HEK293T (cell line): Measurements from ENCODE around the gene APP.

Experiments used
- CTCF ChIA-PET: fragments of 350-600 bp; formaldehyde crosslinking; extraction: SDS; loops from one replicate; lab custom pipeline; 2021; ENCODE audit warnings: antibody characterized with exemption, inconsistent platforms; lab: Yijun Ruan, JAX
- POLR2A ChIA-PET: fragments of 350-600 bp; formaldehyde crosslinking; extraction: SDS; loops from one replicate; lab custom pipeline; 2020; ENCODE audit warnings: antibody characterized with exemption, inconsistent platforms; lab: Yijun Ruan, JAX
- DNase-seq: peaks from one replicate; pipeline ENCODE4 v3.0.0; 2012; ENCODE audit warnings: mixed read lengths; ENCODE audit errors: extremely low spot score
- ARNT ChIP-seq: fragments of 450-650 bp; IDR thresholded peaks from 2 replicates; pipeline ENCODE4 v1.6.1; 2017; ENCODE audit warnings: mild to moderate bottlenecking
- BHLHE40 ChIP-seq: fragments of 450-650 bp; IDR thresholded peaks from 2 replicates; pipeline ENCODE4 v1.6.1; 2016; ENCODE audit warnings: mild to moderate bottlenecking, moderate library complexity, borderline replicate concordance
- CTBP1 ChIP-seq: fragments of 450-650 bp; IDR thresholded peaks from 2 replicates; pipeline ENCODE4 v1.6.1; 2016; ENCODE audit warnings: borderline replicate concordance
- ELF4 ChIP-seq: fragments of 450-650 bp; IDR thresholded peaks from 2 replicates; pipeline ENCODE4 v1.6.1; 2017; ENCODE audit warnings: antibody characterized with exemption
- FOXA1 ChIP-seq: fragments of 450-650 bp; IDR thresholded peaks from 2 replicates; pipeline ENCODE4 v1.6.1; 2016; ENCODE audit warnings: mild to moderate bottlenecking
- FOXK2 ChIP-seq: fragments of 450-650 bp; IDR thresholded peaks from 2 replicates; pipeline ENCODE4 v1.6.1; 2016; ENCODE audit warnings: mild to moderate bottlenecking
- FOXM1 ChIP-seq: fragments of 450-650 bp; IDR thresholded peaks from 2 replicates; pipeline ENCODE4 v1.6.1; 2017; ENCODE audit warnings: mild to moderate bottlenecking, borderline replicate concordance
- HDGF ChIP-seq: fragments of 450-650 bp; IDR thresholded peaks from 2 replicates; pipeline ENCODE4 v1.6.1; 2017; ENCODE audit warnings: antibody characterized with exemption, borderline replicate concordance
- L3MBTL2 ChIP-seq: fragments of 450-650 bp; conservative IDR thresholded peaks from 2 replicates; pipeline ENCODE4 v1.6.1; 2016; ENCODE audit warnings: mild to moderate bottlenecking
- LEF1 ChIP-seq: fragments of 450-650 bp; IDR thresholded peaks from 2 replicates; pipeline ENCODE4 v1.6.1; 2017; ENCODE audit warnings: mild to moderate bottlenecking, borderline replicate concordance
- NFRKB ChIP-seq: fragments of 450-650 bp; IDR thresholded peaks from 2 replicates; pipeline ENCODE4 v1.6.1; 2016; ENCODE audit warnings: mild to moderate bottlenecking, moderate library complexity
- SP1 ChIP-seq: fragments of 450-650 bp; IDR thresholded peaks from 2 replicates; pipeline ENCODE4 v1.6.1; 2017
- SUZ12 ChIP-seq: fragments of 450-650 bp; IDR thresholded peaks from 2 replicates; pipeline ENCODE4 v1.6.1; 2016; ENCODE audit warnings: mild to moderate bottlenecking
- TARDBP ChIP-seq: fragments of 450-650 bp; IDR thresholded peaks from 2 replicates; pipeline ENCODE4 v1.6.1; 2016
- ZNF384 ChIP-seq: fragments of 450-650 bp; IDR thresholded peaks from 2 replicates; pipeline ENCODE4 v1.6.1; 2016
- TF ChIP-seq, protein P1 (sequence below): fragments of 450-650 bp; IDR thresholded peaks from 2 replicates; pipeline ENCODE4 v1.6.1; 2016

The APP gene

DNA sequence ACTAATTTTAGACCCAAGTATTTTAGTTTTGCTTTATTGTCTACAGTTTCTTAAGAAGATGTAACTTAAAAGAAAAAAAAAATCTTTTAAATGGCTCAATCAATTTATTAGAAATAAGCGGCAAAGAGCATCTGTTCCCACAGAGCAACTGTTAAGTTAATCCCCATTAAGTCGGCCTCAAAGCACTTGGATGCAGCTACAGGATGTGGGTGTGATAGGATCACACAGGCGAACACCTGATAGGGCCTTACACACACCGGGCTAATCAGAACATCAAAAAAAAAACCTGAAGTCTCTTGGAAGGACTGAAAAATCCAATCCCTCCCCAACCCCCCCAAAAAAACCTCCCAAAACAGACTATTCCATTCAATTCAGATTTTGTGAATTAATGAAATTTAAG, 23.0 kb downstream of the APP start:
- DNase-seq = no peak
- POLR2A ChIA-PET = no interaction called here
- TF ChIP-seq LEF1 = no peak
- TF ChIP-seq ZNF384 = no peak
- no peak for TF ChIP-seq BHLHE40
- TF ChIP-seq SUZ12 = no peak
- no peak for TF ChIP-seq FOXM1
- TF ChIP-seq, protein P1, sequence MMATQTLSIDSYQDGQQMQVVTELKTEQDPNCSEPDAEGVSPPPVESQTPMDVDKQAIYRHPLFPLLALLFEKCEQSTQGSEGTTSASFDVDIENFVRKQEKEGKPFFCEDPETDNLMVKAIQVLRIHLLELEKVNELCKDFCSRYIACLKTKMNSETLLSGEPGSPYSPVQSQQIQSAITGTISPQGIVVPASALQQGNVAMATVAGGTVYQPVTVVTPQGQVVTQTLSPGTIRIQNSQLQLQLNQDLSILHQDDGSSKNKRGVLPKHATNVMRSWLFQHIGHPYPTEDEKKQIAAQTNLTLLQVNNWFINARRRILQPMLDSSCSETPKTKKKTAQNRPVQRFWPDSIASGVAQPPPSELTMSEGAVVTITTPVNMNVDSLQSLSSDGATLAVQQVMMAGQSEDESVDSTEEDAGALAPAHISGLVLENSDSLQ = no peak
- no peak for TF ChIP-seq CTBP1
- TF ChIP-seq L3MBTL2 = no peak
- no peak for TF ChIP-seq ARNT
- no peak for TF ChIP-seq HDGF
- no peak for TF ChIP-seq ELF4
- TF ChIP-seq FOXK2 = no peak
- no peak for TF ChIP-seq FOXA1
- TF ChIP-seq NFRKB = no peak
- TF ChIP-seq TARDBP = no peak
- no peak for TF ChIP-seq SP1
- CTCF ChIA-PET = no interaction called here

- ChIA-PET CTCF (no interaction called here), POLR2A (no interaction called here)
- no peak for DNase-seq
- no peak for TF ChIP-seq BHLHE40
- no peak for TF ChIP-seq ARNT
- no peak for TF ChIP-seq SUZ12
- TF ChIP-seq SP1 = no peak
- no peak for TF ChIP-seq FOXA1
- TF ChIP-seq, protein P1 = no peak
- TF ChIP-seq L3MBTL2 = no peak
- TF ChIP-seq NFRKB = no peak
- no peak for TF ChIP-seq HDGF
- TF ChIP-seq LEF1 = no peak
- no peak for TF ChIP-seq CTBP1
- no peak for TF ChIP-seq ELF4
Observed at GRCh38 chr21:26146681-26147080, 23.9 kb downstream of the APP start.

DNA sequence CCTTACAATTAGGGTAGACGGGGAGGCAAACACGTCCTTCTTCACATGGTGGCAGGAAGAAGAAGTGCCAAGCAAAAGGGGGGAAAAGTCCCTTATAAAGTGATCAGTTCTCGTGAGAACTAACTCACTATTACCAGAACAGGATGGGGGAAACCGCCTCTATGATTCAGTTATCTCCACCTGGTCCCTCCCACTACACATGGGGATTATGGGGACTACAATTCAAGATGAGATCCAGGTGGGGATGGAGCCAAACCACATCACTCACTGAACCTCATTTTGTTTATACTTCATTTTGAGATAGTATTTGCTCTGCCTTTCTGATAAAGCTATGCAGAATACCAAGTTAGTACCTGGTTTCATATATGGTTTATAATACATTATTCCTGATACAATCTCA, 26.5 kb downstream of the APP start:
- ChIA-PET POLR2A (no interaction called here), CTCF (interaction anchor here (0.7 kb wide), 1 partner anchor 27 kb away, joined by 3 read pairs; no protein-coding TSS in a partner anchor)
- no peak for DNase-seq
- no peak for TF ChIP-seq BHLHE40
- no peak for TF ChIP-seq TARDBP
- TF ChIP-seq NFRKB = no peak
- no peak for TF ChIP-seq FOXK2
- TF ChIP-seq HDGF = no peak
- TF ChIP-seq LEF1 = no peak
- no peak for TF ChIP-seq SUZ12
- TF ChIP-seq FOXM1 = no peak
- TF ChIP-seq ZNF384 = no peak
- TF ChIP-seq FOXA1 = no peak

DNA sequence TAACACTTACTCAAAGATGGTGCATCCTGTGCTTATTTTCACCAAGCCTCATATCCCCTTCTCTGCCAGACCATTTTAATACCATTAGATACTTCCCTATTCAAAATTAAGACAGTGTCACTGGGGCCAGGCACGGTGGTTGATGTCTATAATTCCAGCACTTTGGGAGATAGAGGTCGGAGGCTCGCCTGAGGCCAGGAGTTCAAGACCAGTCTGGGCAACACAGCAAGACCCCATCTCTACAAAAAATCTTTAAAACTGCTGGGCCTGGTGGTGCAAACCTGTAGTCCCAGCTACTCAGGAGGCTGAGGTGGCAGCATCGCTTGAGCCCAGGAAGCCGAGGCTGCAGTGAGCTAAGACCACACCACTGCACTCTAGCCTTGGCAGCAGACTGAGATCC, 28.2 kb downstream of the APP start:
- ChIA-PET CTCF (interaction anchor here (0.6 kb wide), 1 partner anchor 257 kb away, joined by 3 read pairs; no protein-coding TSS in a partner anchor), POLR2A (no interaction called here)
- TF ChIP-seq FOXK2 (no peak), CTBP1 (no peak), NFRKB (no peak), ZNF384 (no peak), BHLHE40 (no peak), FOXA1 (no peak), L3MBTL2 (no peak), LEF1 (no peak), HDGF (no peak), SUZ12 (no peak), ARNT (no peak), ELF4 (no peak), SP1 (no peak)
- TF ChIP-seq, protein P1 = no peak
- no peak for DNase-seq

DNA sequence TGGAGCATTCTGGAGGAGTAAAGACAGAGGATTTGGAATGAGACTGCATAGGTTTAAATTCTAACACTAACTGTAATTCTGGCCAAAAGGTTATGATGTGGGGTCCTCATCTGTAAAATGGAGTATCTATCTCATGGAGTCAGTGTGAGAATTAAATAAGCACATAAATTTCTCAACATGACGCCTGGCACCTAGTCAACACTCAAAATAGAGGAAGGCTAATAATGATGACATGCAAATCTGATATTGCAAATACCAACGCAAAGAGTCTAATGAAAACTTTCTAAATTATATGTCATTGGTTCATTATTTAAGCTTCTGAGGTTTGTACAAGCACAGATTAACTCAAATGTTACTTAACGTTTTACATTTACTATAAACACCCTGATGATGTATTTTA, 29.6 kb downstream of the APP start:
- CTCF ChIA-PET = no interaction called here
- POLR2A ChIA-PET = no interaction called here

More for the DNA sequence above, 29.6 kb downstream of the APP start:
- TF ChIP-seq LEF1 = no peak
- TF ChIP-seq BHLHE40 = no peak
- no peak for TF ChIP-seq ARNT
- no peak for TF ChIP-seq ELF4
- no peak for TF ChIP-seq TARDBP
- no peak for TF ChIP-seq NFRKB
- no peak for TF ChIP-seq SP1
- no peak for TF ChIP-seq L3MBTL2
- no peak for TF ChIP-seq CTBP1
- no peak for TF ChIP-seq FOXA1
- TF ChIP-seq, protein P1 = no peak
- TF ChIP-seq SUZ12 = no peak
- no peak for TF ChIP-seq HDGF
- TF ChIP-seq FOXK2 = no peak
- TF ChIP-seq ZNF384 = no peak
- TF ChIP-seq FOXM1 = no peak
- DNase-seq = no peak
